Measurements from ENCODE around the gene PROX1. TPM values are rescaled to one million over a fixed set of nuclear protein-coding genes. Genes with fewer than 3 reads are reported as not detected.

Gene PROX1
- total and polyA plus RNA-seq, 9 of the 15 experiments (the other 6 are each of a cell fraction or from before 2014, with no cell fraction given), result 0.14 to 0.22 TPM; not detected in 7

DNA sequence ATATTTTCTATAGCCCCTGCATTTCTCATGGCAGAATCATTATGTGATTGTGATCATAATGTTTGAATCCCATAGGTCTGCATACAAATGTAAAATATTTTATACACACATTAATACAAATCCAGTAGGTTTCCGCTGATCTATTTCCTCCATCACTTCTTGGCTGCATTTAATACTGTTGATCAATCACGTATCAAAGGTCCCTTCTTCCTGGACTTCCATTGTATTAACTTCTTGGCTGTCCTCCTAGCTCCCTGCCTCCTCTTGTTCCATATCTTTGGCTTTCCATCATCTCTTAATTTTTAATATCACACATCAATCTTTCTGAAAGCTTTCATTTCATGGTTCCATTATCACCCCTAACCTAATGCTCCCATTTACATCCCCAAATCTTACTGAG, 97.6 kb downstream of the PROX1 start (continued):
- TF ChIP-seq, protein P1, sequence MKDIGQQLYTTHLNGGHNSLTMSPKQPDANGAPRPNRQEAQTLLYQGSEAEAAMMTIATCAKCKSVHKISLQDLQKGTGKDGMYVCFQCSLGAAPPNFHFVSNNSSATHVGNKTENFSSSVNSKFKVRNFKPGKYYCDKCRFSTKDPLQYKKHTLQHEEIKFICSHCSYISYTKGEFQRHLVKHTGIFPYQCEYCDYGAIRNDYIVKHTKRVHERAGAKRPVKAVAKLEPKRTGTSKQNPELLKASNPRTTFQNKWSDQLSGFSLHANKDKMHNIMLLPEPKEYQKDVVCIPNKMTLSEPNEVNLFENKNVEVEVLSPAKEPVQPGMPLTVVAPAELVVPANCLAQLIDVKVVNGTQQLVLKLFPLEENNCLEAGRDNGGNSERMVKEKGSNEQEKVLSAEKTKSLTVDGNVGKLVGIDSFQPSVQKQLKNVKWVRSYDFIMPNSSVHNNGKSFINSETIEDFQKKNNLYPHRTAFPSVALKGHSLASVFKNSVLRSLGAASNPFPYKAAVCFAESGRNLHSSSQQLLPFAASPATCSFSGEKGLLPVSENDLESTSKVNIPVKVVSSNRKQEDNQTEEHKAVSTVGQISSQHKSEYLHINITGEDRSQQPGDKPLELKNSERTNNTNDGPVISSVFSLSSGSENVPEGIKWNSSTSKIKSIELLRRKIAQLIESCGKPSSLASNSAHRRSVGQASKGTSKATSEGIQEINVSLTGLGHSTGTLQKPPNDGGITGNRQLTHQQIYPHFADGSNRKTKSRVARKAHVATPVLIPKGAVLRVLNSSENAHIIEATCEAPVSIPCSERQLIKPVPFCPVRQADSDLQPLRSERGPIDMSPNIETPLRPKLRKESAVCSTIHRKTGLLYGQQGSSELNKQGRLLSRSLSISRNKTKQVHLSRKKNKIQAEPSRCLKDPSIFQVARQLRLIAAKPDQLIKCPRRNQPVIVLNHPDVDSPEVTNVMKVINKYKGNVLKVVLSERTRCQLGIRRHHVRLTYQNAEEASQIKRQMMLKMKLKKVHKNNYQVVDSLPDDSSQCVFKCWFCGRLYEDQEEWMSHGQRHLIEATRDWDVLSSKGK (CRISPR knock-in tag; IDR thresholded peaks at IDR 0.05), result no peak
- TF ChIP-seq, protein P2, sequence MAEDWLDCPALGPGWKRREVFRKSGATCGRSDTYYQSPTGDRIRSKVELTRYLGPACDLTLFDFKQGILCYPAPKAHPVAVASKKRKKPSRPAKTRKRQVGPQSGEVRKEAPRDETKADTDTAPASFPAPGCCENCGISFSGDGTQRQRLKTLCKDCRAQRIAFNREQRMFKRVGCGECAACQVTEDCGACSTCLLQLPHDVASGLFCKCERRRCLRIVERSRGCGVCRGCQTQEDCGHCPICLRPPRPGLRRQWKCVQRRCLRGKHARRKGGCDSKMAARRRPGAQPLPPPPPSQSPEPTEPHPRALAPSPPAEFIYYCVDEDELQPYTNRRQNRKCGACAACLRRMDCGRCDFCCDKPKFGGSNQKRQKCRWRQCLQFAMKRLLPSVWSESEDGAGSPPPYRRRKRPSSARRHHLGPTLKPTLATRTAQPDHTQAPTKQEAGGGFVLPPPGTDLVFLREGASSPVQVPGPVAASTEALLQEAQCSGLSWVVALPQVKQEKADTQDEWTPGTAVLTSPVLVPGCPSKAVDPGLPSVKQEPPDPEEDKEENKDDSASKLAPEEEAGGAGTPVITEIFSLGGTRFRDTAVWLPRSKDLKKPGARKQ (CRISPR knock-in tag; IDR thresholded peaks at IDR 0.05), result no peak
- TF ChIP-seq ESRRA (IDR thresholded peaks at IDR 0.05; ENCODE audit: borderline replicate concordance, low read depth) (no peak), RHOXF2B (CRISPR knock-in tag; conservative IDR thresholded peaks at IDR 0.05) (no peak), RFX1 (IDR thresholded peaks at IDR 0.05) (no peak), U2AF2 (optimal IDR thresholded peaks at IDR 0.05; ENCODE audit: low read depth, low read length) (no peak), POLR3G (IDR thresholded peaks at IDR 0.05; ENCODE audit: extremely low read depth, insufficient read length, insufficient replicate concordance) (no peak), MCM7 (IDR thresholded peaks at IDR 0.05) (no peak)
- TF ChIP-seq, protein P3, sequence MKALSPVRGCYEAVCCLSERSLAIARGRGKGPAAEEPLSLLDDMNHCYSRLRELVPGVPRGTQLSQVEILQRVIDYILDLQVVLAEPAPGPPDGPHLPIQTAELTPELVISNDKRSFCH (CRISPR knock-in tag; IDR thresholded peaks at IDR 0.05), result no peak
- TF ChIP-seq, protein P3 (tag; IDR thresholded peaks at IDR 0.05), result no peak

Measured in K562 (cell line).